ENCODE measurements around the gene FAM20B.
"Not testable (repeated sequence)": the region's sequence is repeated elsewhere in the genome, so short reads cannot be mapped to it uniquely, and the experiment has no call there.

The FAM20B gene

DNA sequence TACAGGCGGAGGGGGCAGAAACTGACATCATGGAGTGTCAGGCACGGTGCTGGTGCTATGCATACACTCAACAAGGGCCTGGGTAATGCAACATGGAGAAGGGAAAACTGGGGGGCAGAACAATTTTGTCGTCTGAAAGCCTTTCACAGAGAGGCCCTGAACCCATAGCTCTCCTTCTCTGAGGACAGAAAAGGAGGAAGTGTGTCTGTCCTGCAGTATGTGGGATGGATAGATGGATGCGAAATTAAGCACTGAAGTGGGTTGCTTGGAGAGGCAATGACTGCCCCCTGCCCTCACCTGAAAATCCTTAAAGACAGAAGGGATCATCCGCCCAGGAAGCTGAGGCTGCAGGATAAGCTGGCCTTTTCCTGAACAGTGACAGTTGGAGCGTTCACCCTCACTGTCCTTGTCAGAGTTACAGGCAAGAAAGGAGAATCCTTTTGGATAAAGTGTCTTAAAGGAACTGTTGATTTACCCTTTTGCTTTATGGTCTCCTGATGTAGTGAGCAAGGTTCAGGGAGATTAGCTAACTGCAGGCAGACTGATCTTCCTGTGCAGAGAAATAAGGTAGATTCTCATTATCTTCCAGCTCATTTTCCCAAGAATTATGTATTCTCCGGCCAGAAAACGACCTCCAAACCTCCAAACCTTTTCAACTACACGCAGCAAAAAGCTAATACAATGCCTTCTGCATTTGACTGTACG lies 1.6 kb upstream of the FAM20B start:
- DNase-seq (ENCODE audit: low spot score) = no peak

DNA sequence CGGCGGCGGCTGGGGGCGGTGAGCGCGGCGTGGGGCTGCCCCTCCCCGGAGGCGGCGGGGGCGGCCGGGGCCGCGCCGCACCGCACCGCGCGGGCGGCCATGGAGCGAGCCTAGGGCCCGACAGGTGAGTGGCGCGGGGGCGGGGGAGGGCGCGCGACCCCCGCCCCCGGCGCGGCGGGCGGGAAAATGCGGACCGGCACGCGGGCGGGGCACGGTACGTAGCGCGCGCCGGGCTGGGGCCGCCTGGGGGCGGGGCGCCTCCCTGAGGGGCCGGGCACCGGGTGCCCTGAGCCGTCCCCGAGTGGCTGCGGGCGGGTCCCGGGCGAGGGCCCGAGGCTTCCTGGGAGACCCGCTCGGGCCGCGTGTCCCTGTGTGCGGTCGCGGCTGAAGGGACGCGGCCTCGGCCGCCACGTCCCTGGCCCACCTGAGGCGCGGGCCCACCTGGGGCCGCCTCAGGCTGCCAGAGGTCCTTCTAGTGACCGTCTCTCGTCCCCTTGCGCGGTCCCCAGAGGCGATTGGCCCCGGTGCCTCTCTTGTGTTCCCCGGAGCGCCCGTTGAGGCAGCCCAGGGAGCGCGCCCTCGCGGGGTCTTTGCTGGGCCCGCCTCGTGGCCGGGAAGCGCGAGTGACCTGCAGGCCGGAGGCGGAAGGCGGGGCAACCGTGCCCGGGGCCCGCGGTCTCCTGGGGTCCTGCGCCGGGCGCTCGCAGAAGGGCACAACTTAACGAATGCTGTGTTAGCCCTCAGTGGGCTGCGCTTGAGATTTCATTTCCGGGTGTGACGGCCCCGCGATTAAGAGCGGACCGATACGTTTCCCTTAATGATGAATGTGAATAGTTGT lies 500 bp downstream of the FAM20B start:
- DNase-seq (ENCODE audit: low spot score) = peak; percentile 76

DNA sequence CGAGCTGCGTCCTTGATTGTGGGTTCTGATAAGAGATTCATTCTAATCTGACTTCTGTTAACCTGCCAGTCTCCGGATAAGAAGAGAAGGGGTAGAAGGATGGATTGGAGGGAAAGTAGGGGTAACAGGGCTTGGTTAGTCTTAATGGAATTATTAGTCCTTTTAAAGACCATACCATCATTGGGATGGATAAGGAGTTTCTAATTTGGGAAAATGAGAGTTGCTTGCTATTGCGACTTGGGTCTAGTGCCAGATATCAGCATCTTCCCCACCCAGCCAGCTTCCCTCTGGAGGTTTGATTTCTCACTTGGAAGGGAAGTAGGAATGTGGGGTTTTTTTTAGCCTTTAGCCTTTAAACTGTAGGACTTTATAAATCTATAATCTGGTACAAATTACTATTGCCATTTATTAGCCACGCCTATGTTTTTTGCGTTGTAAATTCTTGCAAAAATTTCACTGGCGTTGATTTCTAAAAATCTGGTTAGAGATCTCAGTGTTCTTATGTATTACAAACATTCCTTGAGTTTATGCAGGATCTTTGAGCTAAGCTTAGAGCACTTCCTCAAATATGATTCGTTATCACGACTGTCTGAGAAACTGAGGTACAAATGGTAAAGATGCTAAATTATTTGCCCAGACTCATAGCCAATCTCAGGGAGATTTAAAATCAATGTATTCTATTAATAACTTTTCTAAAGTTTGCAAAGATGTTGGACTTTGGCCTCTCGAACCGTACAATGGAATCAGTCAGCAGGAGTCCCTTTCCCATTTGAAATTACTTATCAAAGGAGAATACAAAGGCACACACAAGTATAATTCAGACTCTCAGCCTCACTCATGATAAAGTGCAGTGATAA lies 1.3 kb downstream of the FAM20B start:
- no peak for DNase-seq (ENCODE audit: low spot score)

DNA sequence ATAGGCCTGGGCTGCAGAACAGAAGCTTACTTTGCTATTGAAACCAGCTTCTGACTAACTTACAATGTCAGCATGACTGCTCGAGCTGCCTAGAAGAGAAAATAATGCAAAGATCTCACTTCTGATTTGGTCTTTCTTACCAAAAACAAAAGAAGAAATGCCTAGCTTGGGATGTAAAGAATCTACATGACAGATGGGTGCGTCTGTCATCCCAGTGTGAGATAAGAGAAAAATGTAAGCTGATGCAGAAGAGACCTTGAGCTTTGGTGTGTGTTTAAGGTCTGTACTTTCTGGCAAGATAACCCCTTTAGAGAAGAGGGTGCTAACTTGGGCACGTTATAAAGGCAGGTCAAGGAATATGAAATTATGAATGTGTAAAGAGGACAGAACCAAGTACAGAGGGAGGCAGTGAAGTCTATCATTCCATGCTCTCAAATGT lies 3.6 kb downstream of the FAM20B start:
- DNase-seq (ENCODE audit: low spot score) = no peak

DNA sequence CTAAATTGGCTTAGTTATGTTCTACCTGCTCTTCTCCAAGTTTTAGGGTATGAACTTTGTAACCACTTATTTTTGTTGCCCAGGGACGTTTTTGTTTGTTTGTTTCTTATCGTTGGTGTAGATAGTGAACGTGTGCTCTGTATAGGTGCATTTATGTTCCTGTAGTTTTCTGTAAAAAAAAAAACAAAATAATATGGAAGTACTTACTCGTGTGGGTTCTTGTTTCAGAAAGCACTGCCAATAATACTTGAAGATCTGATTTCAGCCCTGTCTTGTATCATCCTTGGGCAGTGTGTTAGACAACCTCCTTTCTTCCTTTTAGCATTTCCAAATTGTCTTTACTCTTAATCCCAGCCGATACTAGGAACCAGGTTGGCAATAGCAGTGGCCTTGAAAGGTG lies 4.4 kb downstream of the FAM20B start:
- DNase-seq (ENCODE audit: low spot score) = no peak

DNA sequence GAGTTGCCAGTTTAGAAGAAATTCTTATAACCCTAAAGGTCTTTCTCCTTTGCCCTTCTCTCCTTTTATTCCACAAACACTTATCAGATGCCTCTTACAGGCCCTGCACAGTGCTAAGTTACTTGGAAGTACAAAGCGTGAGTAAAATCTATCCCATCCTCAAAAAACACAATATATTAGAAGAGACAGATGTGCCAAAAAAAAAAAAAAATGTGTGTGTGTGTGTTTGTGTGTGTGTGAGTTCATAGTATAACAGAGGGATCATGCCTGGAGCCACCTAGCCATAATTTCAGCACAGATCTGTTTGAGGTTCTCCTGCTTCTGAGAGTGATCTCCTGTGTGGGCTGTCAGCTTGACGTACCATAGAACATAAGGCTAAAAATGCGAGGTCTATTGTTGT lies 5.0 kb downstream of the FAM20B start:
- no peak for DNase-seq (ENCODE audit: low spot score)

DNA sequence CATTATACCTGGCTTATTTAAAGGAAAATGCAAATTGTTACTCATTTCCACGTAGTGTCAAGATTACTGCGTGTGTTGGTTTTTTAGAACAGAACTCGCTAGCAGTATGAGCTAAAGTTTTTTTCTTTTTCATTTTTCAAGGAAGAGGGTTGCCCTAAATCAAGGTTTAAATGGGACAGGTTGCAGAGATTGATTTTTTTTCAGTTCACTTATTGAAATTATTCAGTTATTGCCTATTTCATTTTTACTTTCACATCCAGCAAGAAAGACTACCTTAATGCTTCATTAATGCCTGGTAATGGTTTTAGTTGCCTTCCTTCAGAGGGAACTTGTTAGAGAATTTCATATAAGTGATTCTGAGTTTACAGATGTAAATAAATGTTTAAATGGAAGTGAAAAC lies 5.6 kb downstream of the FAM20B start:
- DNase-seq (ENCODE audit: low spot score) = no peak

DNA sequence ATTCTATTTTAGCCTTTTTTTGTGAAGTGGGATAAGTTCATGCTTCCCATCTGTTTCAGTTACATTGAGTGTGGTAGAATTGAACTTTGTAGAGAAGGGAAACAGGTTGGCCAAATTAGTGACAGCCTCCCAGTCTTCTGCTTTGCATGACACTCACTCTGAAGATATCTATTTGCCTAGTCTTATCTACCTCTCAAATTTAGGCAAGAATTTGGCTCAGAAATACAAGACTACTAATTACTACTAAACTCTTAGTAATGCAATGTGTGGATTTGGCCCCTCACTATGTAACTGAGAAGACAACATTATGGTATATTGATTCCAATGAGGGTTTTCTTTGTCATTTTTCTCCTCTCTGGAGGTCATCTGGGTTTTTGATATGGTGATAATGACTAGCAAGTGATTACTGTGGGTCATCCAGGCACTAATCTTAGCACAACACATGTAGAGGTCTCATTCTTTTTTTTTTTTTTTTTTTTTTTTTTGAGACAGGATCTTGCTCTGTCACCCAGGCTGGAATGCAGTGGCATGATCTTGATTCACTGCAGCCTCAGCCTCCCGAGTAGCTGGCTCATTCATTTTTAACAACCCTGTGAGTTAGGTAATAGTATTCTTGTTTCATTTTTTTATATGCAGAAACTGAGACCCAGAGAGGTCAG lies 6.3 kb downstream of the FAM20B start:
- no peak for DNase-seq (ENCODE audit: low spot score)

DNA sequence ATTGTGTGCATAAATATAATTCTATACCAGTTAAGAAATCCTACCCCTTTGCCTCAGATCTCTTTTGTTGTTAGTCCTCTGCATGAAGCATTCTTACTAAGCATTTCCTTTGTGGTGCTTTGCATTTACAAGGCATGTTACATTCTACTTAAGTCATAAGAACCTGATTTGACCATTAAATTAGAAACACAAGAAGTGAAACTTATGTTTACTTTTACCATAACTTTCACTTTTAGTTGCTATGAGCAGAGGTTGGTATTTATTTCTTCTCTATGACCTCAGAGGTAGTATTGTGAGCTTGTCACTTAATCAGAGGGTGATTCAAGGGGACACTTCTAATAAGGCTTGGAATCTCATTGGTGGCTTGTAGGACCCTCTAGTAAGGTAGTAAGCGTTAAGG lies 9.0 kb downstream of the FAM20B start:
- DNase-seq (ENCODE audit: low spot score) = peak; percentile 10

DNA sequence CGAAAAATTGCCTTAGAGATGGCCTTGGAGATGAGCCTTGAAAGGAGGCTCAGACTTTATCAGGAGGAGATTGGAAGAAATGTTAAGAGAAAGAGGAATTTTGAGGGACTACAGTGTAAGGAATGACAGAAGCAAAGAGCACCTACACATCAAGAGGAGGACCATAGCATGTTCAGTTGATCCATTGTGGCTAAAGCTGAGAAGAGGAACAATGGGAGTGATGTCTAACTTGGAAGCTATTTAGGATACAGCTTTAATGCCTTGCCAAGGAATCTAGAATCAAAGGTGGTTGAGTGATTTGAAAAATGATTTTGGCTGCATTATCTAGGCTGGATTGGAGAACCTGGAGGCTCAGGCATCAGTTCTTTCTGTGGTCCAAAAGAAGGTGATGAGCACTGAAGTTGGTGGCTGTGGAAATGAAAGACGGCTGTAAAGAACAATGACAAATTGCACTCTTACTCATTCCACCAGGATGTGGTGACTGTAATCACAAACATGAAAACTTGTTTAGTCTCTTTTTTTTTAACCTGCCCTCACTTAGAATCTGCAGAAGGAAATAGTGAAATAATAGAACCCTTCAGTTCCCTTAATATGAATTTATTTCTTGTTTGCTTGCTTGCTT lies 11.3 kb downstream of the FAM20B start:
- DNase-seq (ENCODE audit: low spot score) = peak; percentile 41

DNA sequence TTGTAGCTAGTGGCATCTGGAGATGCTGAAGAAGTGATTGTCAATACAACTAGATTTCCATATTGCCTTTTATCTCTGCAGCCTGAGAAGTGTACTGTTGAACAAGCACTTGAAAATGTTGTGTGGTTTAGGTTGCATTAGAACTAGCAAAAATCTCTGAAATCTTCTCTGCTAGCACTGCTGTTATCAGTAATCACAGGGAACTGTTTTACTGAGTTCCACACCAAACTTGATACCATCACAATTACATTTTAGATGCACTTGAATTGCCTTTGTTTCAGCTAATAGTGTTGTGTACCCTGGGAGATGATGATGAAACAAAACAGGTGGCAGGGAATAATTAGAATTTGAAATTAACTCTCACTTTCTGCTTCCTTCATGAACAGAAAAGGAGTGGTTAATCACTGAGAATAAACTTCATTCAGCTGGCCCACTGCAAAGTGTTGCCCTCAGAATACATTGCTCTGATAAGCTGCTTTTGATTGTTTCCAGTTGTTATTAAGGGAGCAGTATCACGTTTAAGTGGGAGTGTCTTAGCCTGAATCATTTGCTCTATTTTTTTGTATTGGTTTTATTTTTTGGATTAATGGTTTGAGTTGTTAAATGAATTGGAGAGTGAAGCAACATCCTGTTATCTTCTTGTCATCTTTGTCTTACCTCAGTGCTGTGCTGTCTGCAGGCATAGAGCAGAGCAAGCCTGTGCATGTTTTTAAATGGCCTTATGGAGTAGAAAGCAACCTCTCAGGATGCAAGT lies 13.0 kb downstream of the FAM20B start:
- DNase-seq (ENCODE audit: low spot score) = no peak

DNA sequence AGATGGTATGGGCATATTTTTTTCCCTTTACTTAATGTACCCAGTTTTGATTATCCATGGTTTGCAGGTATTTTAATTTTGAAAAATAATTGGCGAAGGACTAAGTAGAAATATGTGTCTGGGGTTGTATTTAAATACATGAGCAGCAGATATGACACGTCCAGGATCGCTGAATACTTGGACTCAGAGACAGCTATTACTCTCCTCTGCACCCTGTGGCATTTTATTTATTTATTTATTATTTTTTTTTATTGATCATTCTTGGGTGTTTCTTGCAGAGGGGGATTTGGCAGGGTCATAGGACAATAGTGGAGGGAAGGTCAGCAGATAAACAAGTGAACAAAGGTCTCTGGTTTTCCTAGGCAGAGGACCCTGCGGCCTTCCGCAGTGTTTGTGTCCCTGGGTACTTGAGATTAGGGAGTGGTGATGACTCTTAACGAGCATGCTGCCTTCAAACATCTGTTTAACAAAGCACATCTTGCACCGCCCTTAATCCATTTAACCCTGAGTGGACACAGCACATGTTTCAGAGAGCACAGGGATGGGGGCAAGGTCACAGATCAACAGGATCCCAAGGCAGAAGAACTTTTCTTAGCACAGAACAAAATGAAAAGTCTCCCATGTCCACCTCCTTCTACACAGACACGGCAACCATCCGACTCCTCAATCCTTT lies 13.9 kb downstream of the FAM20B start:
- not testable (repeated sequence) for DNase-seq (ENCODE audit: low spot score)

DNA sequence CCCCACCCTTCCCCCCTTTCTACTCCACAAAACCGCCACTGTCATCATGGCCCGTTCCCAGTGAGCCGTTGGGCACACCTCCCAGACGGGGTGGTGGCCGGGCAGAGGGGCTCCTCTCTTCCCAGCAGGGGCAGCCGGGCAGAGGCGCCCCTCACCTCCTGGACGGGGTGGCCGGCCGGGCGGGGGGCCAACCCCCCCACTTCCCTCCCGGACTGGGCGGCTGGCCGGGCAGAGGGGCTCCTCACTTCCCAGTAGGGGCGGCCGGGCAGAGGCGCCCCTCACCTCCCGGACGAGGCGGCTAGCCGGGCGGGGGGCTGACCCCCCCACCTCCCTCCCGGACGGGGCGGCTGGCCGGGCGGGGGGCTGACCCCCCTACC lies 14.5 kb downstream of the FAM20B start:
- DNase-seq (ENCODE audit: low spot score) = not testable (repeated sequence)

DNA sequence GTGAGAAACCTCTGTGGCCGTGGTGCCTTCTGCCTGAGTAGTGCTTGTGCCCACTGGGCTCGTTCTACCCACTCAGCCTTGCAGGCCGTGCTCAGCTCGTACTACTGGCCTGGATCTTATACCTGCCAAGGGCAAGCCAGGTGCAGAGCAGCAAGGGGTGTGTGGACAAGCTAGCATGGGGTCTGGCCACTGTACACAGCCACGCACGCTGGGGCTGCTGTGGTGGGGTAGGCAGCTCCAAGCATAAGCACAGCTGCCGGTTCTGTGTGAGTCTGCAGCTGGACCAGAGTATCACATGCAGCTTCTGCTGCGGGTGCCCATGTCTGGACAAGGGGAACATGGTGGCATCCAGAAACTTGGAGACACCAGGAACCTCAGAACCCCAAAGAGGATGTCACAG lies 16.4 kb downstream of the FAM20B start:
- DNase-seq (ENCODE audit: low spot score) = no peak

DNA sequence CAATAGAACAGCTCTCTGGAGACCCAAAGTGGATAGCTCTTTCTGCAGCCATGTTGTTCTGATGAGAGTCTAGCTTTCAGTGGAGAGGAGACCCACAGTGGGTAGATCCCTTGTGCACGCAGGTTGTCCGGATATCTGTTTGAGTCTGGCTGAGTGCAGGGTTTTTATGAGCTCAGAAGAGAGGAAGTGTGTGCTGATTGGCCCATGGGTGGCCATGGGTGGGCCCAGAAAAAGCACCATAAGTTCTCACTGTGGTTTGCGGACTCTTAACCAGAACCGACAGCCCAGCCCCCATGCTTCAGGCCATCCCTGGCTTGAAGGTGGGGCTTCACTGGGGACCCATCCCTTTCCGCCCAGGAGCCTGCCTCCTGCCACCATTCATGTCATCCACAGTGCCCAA lies 17.0 kb downstream of the FAM20B start:
- DNase-seq (ENCODE audit: low spot score) = no peak

DNA sequence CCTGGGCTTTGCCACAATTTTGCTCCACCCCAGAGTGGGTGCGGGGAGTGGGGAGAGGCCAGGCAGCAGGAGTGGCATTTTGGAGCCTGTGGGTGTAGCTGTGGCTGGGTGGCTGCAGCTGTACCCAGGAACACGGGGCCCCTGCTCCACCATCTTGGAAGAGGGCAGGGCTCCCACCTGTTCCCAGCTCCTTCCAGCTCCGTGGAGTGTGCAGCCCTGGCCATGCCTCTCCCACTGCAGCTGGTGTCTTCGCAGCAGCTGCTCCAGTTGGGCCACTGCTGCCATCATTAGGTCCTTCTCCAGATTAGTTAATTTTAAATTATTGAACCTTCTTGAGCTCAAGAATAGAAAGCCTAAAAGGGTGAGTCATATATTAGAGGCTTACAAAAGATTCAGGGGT lies 17.6 kb downstream of the FAM20B start:
- no peak for DNase-seq (ENCODE audit: low spot score)

DNA sequence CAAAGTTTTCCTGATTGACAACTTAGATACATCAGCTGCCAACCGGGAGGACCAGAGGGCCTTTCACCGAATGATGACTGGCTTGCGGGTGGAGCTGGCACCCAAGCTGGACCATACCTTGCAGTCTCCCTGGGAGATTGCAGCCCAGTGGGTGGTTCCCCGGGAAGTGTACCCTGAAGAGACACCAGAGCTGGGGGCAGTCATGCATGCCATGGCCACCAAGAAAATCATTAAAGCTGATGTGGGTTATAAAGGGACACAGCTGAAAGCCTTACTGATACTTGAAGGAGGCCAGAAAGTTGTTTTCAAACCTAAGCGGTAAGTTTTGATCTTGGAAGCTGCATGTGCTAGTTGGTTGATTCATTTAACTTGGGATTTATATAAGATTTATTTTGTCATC lies 18.2 kb downstream of the FAM20B start:
- DNase-seq (ENCODE audit: low spot score) = no peak

DNA sequence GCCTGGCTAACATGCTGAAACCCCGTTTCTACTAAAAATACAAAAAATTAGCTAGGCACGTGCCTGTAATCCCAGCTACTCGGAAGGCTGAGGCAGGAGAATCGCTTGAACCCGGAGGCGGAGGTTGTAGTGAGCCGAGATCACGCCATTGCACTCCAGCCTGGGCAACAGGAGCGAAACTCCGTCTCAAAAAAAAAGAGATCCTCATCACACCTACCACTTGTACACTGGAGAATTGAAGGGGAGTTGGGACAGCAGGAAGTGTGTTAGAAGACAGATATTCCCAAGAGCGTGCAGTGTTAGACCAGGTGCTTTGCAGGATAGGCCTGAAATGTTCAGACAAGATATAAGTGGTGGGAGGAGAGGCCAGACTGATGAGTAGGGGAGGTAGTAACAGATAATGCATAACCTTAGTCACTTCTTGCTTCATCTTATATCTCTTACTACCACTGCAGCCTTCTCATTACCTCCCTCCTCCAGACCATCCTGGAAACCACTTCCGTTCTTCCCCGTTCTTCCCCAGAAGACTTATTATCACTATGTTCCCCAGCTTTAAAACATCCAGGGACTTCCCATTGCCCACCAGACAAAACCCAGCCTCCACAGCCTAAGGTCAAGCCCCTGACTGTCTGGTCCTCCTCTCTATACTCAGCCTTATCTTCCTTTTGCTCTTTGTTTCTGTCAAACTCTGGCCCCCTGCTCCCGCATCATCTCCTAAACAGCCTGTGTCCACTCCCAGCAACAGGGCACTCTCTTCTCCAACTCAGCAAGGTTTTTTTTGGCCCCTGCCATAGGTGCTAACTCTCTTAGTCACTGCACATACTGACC lies 21.3 kb downstream of the FAM20B start:
- DNase-seq (ENCODE audit: low spot score) = no peak

DNA sequence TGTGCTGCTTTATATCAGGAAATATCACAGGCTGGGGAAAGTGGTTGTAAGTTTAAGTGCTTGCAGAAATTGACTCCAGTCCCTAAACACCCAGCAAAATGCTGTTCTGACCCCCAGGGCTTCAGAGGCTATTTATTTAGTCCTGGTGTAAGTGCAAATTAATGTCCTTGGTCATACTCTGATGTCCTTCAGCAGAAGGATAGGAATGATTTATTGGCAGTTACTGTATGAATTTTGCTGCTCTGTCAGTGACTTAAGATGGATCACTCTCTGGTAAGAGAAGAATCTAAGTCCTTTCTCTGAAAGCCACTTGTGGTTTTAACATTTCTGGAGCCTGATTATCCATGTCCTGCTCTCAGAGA lies 21.9 kb downstream of the FAM20B start:
- DNase-seq (ENCODE audit: low spot score) = no peak
